Muscle of back (tissue), 13 donors: ENCODE data around the gene AIDA. TPM values are rescaled to one million over a fixed set of nuclear protein-coding genes. Genes with fewer than 3 reads are reported as not detected.
"Not testable (repeated sequence)": the region's sequence is repeated elsewhere in the genome, so short reads cannot be mapped to it uniquely, and the experiment has no call there.

Experiments
- DNase-seq, 3 donors: peaks; one replicate each; pipeline versions ENCODE4 v3.0.0 to v3.0.0-alpha.2; 2013
- long read RNA-seq, 9 donors: transcript quantifications; one replicate each; lab custom pipeline, GENCODE V29; 2026
- polyA plus RNA-seq, 10 donors: library from polyadenylated mRNA; unstranded; fragments of 120-200 nt; gene quantifications; one replicate each; pipeline ENCODE4 v1.2.1, GENCODE V29; 2013; ENCODE audit not compliant: insufficient read length in 10 of 10

The AIDA gene
- 10 to 100 TPM; 58.6 to 72.0 (median 64.0) TPM for polyA plus RNA-seq
- long read RNA-seq, donor 1, transcript AIDA-201 (10 exons, 3,008 nt): major isoform, 7 of 14 reads
- long read RNA-seq, donor 1, partial matches to known transcripts: 7 of 14 reads
- long read RNA-seq, donor 1, other reads (novel, unspliced or antisense): 0 of 14 reads
- long read RNA-seq, donor 2, transcript AIDA-201 (10 exons, 3,008 nt): major isoform, 5 of 15 reads
- long read RNA-seq, donor 2, partial matches to known transcripts: 10 of 15 reads
- long read RNA-seq, donor 2, other reads (novel, unspliced or antisense): 0 of 15 reads
- long read RNA-seq, donor 3: 0 reads
- long read RNA-seq, donor 4, transcript AIDA-201 (10 exons, 3,008 nt): major isoform, 7 of 13 reads
- long read RNA-seq, donor 4, partial matches to known transcripts: 6 of 13 reads
- long read RNA-seq, donor 4, other reads (novel, unspliced or antisense): 0 of 13 reads
- long read RNA-seq, donor 5, transcript AIDA-201 (10 exons, 3,008 nt): major isoform, 11 of 20 reads
- long read RNA-seq, donor 5, partial matches to known transcripts: 9 of 20 reads
- long read RNA-seq, donor 5, other reads (novel, unspliced or antisense): 0 of 20 reads
- long read RNA-seq, donor 6, transcript AIDA-201 (10 exons, 3,008 nt): major isoform, 7 of 21 reads
- long read RNA-seq, donor 6, partial matches to known transcripts: 14 of 21 reads
- long read RNA-seq, donor 6, other reads (novel, unspliced or antisense): 0 of 21 reads
- long read RNA-seq, donor 7, partial matches to known transcripts: 9 of 12 reads
- long read RNA-seq, donor 7, other reads (novel, unspliced or antisense): 0 of 12 reads
- long read RNA-seq, donor 8, transcript AIDA-201 (10 exons, 3,008 nt): major isoform, 6 of 13 reads
- long read RNA-seq, donor 8, partial matches to known transcripts: 7 of 13 reads
- long read RNA-seq, donor 8, other reads (novel, unspliced or antisense): 0 of 13 reads
- long read RNA-seq, donor 9, transcript AIDA-201 (10 exons, 3,008 nt): major isoform, 5 of 5 reads
- long read RNA-seq, donor 9, partial matches to known transcripts: 0 of 5 reads
- long read RNA-seq, donor 9, other reads (novel, unspliced or antisense): 0 of 5 reads

GRCh38 chr1:222712253-222713090 is at the start of gene AIDA, which contains the start of gene BROX:
Gene AIDA, minus strand, starts transcription at chr1:222712491. Its CDS starts 174 bp downstream, at chr1:222712317.
Gene BROX, plus strand, starts transcription at chr1:222712564. Its CDS starts 3,136 bp downstream, at chr1:222715700.
- peak; percentile 91 to 97 (median 93) for DNase-seq

GRCh38 chr1:222761083-222761482 is 48.8 kb upstream of the AIDA start:
- DNase-seq: peak in 1 of 3 donors; percentile 21

GRCh38 chr1:222759451-222760035 is 47.3 kb upstream of the AIDA start:
- peak in 1 of 3 donors; percentile 44 for DNase-seq

- DNase-seq: peak; percentile 61 to 80 (median 62)
Measured at GRCh38 chr1:222757646-222758268, 45.5 kb upstream of the AIDA start.

- DNase-seq: peak; percentile 70 to 85 (median 83)
Measured at GRCh38 chr1:222754366-222755139, 42.3 kb upstream of the AIDA start.

- DNase-seq: no peak
Measured at GRCh38 chr1:222751255-222751654, 39.0 kb upstream of the AIDA start.

- no peak for DNase-seq
Measured at GRCh38 chr1:222750651-222751050, 38.4 kb upstream of the AIDA start.

GRCh38 chr1:222749927-222750326 is 37.6 kb upstream of the AIDA start:
- no peak for DNase-seq

GRCh38 chr1:222741630-222742457 is 29.6 kb upstream of the AIDA start:
- DNase-seq: not testable (repeated sequence)

GRCh38 chr1:222739929-222740328 is 27.6 kb upstream of the AIDA start:
- DNase-seq: no peak

GRCh38 chr1:222739465-222739864 is 27.2 kb upstream of the AIDA start:
- DNase-seq: no peak

GRCh38 chr1:222736972-222737371 is 24.7 kb upstream of the AIDA start, which contains the start of gene FAM177B:
Gene FAM177B, plus strand, starts transcription at chr1:222737202. Its CDS starts 9,344 bp downstream, at chr1:222746546.
- DNase-seq: no peak

- DNase-seq: no peak
Measured at GRCh38 chr1:222736470-222736869, 24.2 kb upstream of the AIDA start.

- DNase-seq: no peak
Measured at GRCh38 chr1:222734740-222735139, 22.4 kb upstream of the AIDA start.

GRCh38 chr1:222732216-222733159 is 20.2 kb upstream of the AIDA start:
- no peak for DNase-seq

- no peak for DNase-seq
Measured at GRCh38 chr1:222730866-222731265, 18.6 kb upstream of the AIDA start.

- no peak for DNase-seq
Measured at GRCh38 chr1:222728746-222729145, 16.5 kb upstream of the AIDA start.
